HCT116 (cell line): ENCODE results near the gene BCHE. TPM values are rescaled to one million over a fixed set of nuclear protein-coding genes. Genes with fewer than 3 reads are reported as not detected.

Source experiments
- ATAC-seq: fragments of 200-7000 bp; cut with Tn5 transposase; 2 replicates; pipeline ENCODE4 v1.9.1; 2020; ENCODE audit warnings: mild to moderate bottlenecking, moderate library complexity
- BruUV-seq: library from RNA; stranded (reverse); fragments of 400-500 nt; replicated peaks from 2 replicates; lab custom pipeline; 2021; lab: Mats Ljungman, UMichigan
- CTCF ChIA-PET: fragments of 300-600 bp; sonication (Branson Sonifier 250); formaldehyde crosslinking; loops from one replicate; lab custom pipeline; 2021; ENCODE audit warnings: antibody characterized with exemption; lab: Charles Lee
- POLR2A ChIA-PET: fragments of 300-600, 350-600 bp; sonication (Branson Sonifier 250); formaldehyde crosslinking; loops from one replicate; lab custom pipeline; 2021; ENCODE audit warnings: antibody characterized with exemption; lab: Charles Lee
- RAD21 ChIA-PET, 2 experiments: fragments of 300-600 bp; sonication (Branson Sonifier 250); formaldehyde crosslinking; loops; one replicate each; lab custom pipeline; 2023; ENCODE audit warnings: low total read pairs in 2 of 2; ENCODE audit not compliant: uncharacterized antibody in 2 of 2, unreplicated experiment in 2 of 2, low non-redundant PET in 1 of 2; lab: Charles Lee
- DNase-seq: peaks from one replicate; pipeline ENCODE4 v3.0.0-alpha.2; 2010; ENCODE audit warnings: low read depth, low spot score
- H2AFZ ChIP-seq: fragments of 200-600 bp; shearing (Covaris generic), sonication (generic); 2 replicates; pipeline ENCODE4 v1.6.1; 2017; ENCODE audit warnings: low read depth, mixed run types, mixed read lengths, antibody characterized with exemption, low read length; ENCODE audit not compliant: poor library complexity, severe bottlenecking
- H3K27ac ChIP-seq: 2 replicates; pipeline ENCODE4 v1.5.1; 2012; ENCODE audit warnings: low read depth, low read length
- H3K27me3 ChIP-seq: fragments of 200-600 bp; sonication (generic); 2 replicates; pipeline ENCODE4 v1.6.1; 2016; ENCODE audit warnings: mixed run types, low read length, mixed read lengths; ENCODE audit not compliant: insufficient read depth
- H3K36me3 ChIP-seq, 2 experiments: fragments of 200-500 bp in 1 of 2; fragments of 200-600 bp in 1 of 2; sonication (Bioruptor generic) in 1 of 2; sonication (generic) in 1 of 2; 2 replicates each; pipeline versions ENCODE4 v1.5.1 to v1.6.1; 2014 to 2016; ENCODE audit warnings: low read length in 2 of 2, inconsistent platforms in 1 of 2, mixed read lengths in 1 of 2, mixed run types in 1 of 2; ENCODE audit not compliant: insufficient read depth in 2 of 2, control insufficient read depth in 1 of 2
- H3K4me1 ChIP-seq, 2 experiments: fragments of 200-600 bp in 1 of 2; sonication (generic) in 1 of 2; 2 replicates each; pipeline versions ENCODE4 v1.5.1 to v1.6.1; 2012 to 2017; ENCODE audit warnings: low read length in 2 of 2, inconsistent platforms in 1 of 2, mild to moderate bottlenecking in 1 of 2, mixed read lengths in 1 of 2, mixed run types in 1 of 2, moderate library complexity in 1 of 2; ENCODE audit not compliant: insufficient read depth in 2 of 2, control insufficient read depth in 1 of 2
- H3K4me2 ChIP-seq: fragments of 200-600 bp; sonication (generic); 2 replicates; pipeline ENCODE4 v1.6.1; 2017; ENCODE audit warnings: mixed run types, low read length, mixed read lengths
- H3K4me3 ChIP-seq, 2 experiments: fragments of 200-600 bp in 1 of 2; sonication (generic) in 1 of 2; replicated peaks in 1 of 2; 2 replicates each; pipeline ENCODE4 v1.5.1; 2011 to 2016; ENCODE audit warnings: low read length in 2 of 2, control low read depth in 1 of 2, low read depth in 1 of 2, mild to moderate bottlenecking in 1 of 2, mixed read lengths in 1 of 2, mixed run types in 1 of 2
- H3K79me2 ChIP-seq: fragments of 200-600 bp; sonication (generic); 2 replicates; pipeline ENCODE4 v1.6.1; 2017; ENCODE audit warnings: mild to moderate bottlenecking, mixed run types, low read length, moderate library complexity, mixed read lengths; ENCODE audit not compliant: insufficient read depth
- H3K9ac ChIP-seq: fragments of 200-600 bp; sonication (generic); 2 replicates; pipeline ENCODE4 v1.6.1; 2016; ENCODE audit warnings: low read length, mixed read lengths
- H3K9me2 ChIP-seq: fragments of 200-600 bp; sonication (generic), shearing (Covaris generic); 2 replicates; pipeline ENCODE4 v1.6.1; 2017; ENCODE audit warnings: mixed run types, mild to moderate bottlenecking, moderate library complexity; ENCODE audit not compliant: insufficient read depth
- H3K9me3 ChIP-seq, 2 experiments: fragments of 200-500 bp in 1 of 2; fragments of 200-600 bp in 1 of 2; sonication (Bioruptor generic) in 1 of 2; sonication (generic) in 1 of 2; 2 replicates each; pipeline ENCODE4 v1.6.1; 2014 to 2017; ENCODE audit warnings: low read length in 2 of 2, mixed read lengths in 2 of 2, inconsistent platforms in 1 of 2, low read depth in 1 of 2, mild to moderate bottlenecking in 1 of 2, mixed run types in 1 of 2, moderate library complexity in 1 of 2; ENCODE audit not compliant: control insufficient read depth in 1 of 2, insufficient read depth in 1 of 2
- H4K20me1 ChIP-seq: fragments of 200-600 bp; sonication (generic), shearing (Covaris generic); 2 replicates; pipeline ENCODE4 v1.6.1; 2017; ENCODE audit warnings: mixed run types, mild to moderate bottlenecking, moderate library complexity; ENCODE audit not compliant: insufficient read depth
- ATF3 ChIP-seq: IDR thresholded peaks from 2 replicates; pipeline ENCODE4 v1.6.1; 2012
- CEBPB ChIP-seq: IDR thresholded peaks from 2 replicates; pipeline ENCODE4 v1.6.1; 2012; ENCODE audit warnings: low read depth
- EGR1 ChIP-seq: IDR thresholded peaks from 2 replicates; pipeline ENCODE4 v1.6.1; 2012; ENCODE audit warnings: low read depth
- ELF1 ChIP-seq: IDR thresholded peaks from 2 replicates; pipeline ENCODE4 v1.6.1; 2012; ENCODE audit warnings: low read depth, borderline replicate concordance
- EZH2phosphoT487 ChIP-seq: fragments of 200-600 bp; IDR thresholded peaks from 2 replicates; pipeline ENCODE4 v1.6.1; 2018; ENCODE audit warnings: antibody characterized with exemption, borderline replicate concordance
- FOSL1 ChIP-seq: IDR thresholded peaks from 2 replicates; pipeline ENCODE4 v1.6.1; 2012; ENCODE audit warnings: low read depth
- JUND ChIP-seq: IDR thresholded peaks from 2 replicates; pipeline ENCODE4 v1.6.1; 2012
- REST ChIP-seq: IDR thresholded peaks from 2 replicates; pipeline ENCODE4 v1.6.1; 2012; ENCODE audit warnings: low read depth
- SIN3A ChIP-seq: IDR thresholded peaks from 2 replicates; pipeline ENCODE4 v1.6.1; 2012; ENCODE audit warnings: low read depth
- intact Hi-C: fragments of 100-400 bp; cut with micrococcal nuclease; formaldehyde crosslinking; loops from 2 replicates; pipeline ENCODE4 v1.10.0; 2022
- total RNA-seq: library from RNA; stranded (reverse); gene quantifications from one replicate; pipeline ENCODE4 v1.2.1, GENCODE V29; 2021; ENCODE audit not compliant: unreplicated experiment
- TF ChIP-seq, protein P1 (sequence below): IDR thresholded peaks from 2 replicates; pipeline ENCODE4 v1.6.1; 2011; ENCODE audit warnings: mild to moderate bottlenecking, low read length, moderate library complexity; ENCODE audit not compliant: insufficient replicate concordance; ENCODE audit errors: extremely low read depth

BCHE gene
- total RNA-seq, 1 experiment from 2014 or later: not detected

DNA sequence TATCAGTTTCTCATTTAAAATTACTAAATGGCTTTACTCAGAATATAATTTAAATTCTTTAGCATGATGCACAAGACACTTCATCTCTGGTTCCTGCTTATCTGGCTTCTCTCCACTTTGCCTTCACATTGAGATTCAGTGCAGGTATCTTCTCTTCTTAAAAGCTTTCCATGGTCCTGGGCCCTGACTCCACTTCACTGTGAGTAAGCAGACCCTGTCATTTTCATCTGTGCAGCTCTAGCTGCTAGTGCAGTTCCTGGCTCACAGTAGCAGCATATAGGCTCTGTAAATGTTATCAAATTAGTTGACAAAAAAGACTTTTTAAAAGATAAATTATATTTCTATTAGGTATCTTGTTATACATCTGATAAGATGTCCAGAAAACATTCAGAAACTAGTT is 58.8 kb downstream of the BCHE start:
- H3K36me3 ChIP-seq: no peaks in the 10 kb centered on the region
- no peaks in the 10 kb centered on the region for H4K20me1 ChIP-seq
- DNase-seq (no peak), ATAC-seq (no peak)
- ChIA-PET POLR2A (no interaction called here), CTCF (no interaction called here), RAD21 (no interaction called here)
- no peaks in the 10 kb centered on the region for H3K4me1 ChIP-seq
- H3K9ac ChIP-seq: no peak overlapping the region
- TF ChIP-seq, protein P1, sequence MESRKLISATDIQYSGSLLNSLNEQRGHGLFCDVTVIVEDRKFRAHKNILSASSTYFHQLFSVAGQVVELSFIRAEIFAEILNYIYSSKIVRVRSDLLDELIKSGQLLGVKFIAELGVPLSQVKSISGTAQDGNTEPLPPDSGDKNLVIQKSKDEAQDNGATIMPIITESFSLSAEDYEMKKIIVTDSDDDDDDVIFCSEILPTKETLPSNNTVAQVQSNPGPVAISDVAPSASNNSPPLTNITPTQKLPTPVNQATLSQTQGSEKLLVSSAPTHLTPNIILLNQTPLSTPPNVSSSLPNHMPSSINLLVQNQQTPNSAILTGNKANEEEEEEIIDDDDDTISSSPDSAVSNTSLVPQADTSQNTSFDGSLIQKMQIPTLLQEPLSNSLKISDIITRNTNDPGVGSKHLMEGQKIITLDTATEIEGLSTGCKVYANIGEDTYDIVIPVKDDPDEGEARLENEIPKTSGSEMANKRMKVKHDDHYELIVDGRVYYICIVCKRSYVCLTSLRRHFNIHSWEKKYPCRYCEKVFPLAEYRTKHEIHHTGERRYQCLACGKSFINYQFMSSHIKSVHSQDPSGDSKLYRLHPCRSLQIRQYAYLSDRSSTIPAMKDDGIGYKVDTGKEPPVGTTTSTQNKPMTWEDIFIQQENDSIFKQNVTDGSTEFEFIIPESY: no peak
- TF ChIP-seq ELF1 (no peak), EGR1 (no peak), SIN3A (no peak), FOSL1 (no peak), EZH2phosphoT487 (no peak), ATF3 (no peak), CEBPB (no peak), REST (no peak), JUND (no peak)
- no TSS peak for BruUV-seq
- intact Hi-C loops: no loop called here
- no peaks in the 10 kb centered on the region for H3K27me3 ChIP-seq
- no peak overlapping the region for H3K4me2 ChIP-seq
- H3K9me2 ChIP-seq: no peaks in the 10 kb centered on the region
- H3K9me3 ChIP-seq: no peaks in the 10 kb centered on the region
- H2AFZ ChIP-seq: no peak overlapping the region
- no peak overlapping the region for H3K4me3 ChIP-seq
- no peaks in the 10 kb centered on the region for H3K79me2 ChIP-seq
- H3K27ac ChIP-seq: no peak overlapping the region
